HFFc6 (cell line): ENCODE measurements around the gene UBC. TPM values are rescaled to one million over a fixed set of nuclear protein-coding genes. Genes with fewer than 3 reads are reported as not detected.

Experiments used
- DNase-seq: peaks from one replicate; pipeline ENCODE4 v3.0.0-alpha.2; 2018
- H3K27ac Mint-ChIP-seq: 2 replicates; pipeline ENCODE4 v1.8.0; 2020; ENCODE audit warnings: mild to moderate bottlenecking, mixed read lengths
- H3K27me3 Mint-ChIP-seq: 2 replicates; pipeline ENCODE4 v1.8.0; 2021; ENCODE audit warnings: mild to moderate bottlenecking, moderate library complexity, mixed read lengths; ENCODE audit not compliant: insufficient read depth
- H3K36me3 Mint-ChIP-seq: 2 replicates; pipeline ENCODE4 v1.8.0; 2021; ENCODE audit warnings: low read depth, mixed read lengths
- H3K4me1 Mint-ChIP-seq: 2 replicates; pipeline ENCODE4 v1.8.0; 2020; ENCODE audit warnings: low read depth, mixed read lengths
- H3K4me3 Mint-ChIP-seq: 2 replicates; pipeline ENCODE4 v1.8.0; 2020; ENCODE audit warnings: mild to moderate bottlenecking, moderate library complexity, mixed read lengths
- H3K9me3 Mint-ChIP-seq: 2 replicates; pipeline ENCODE4 v1.8.0; 2020; ENCODE audit warnings: mild to moderate bottlenecking, mixed read lengths
- CTCF ChIP-seq: fragments of 200-600 bp; sonication (generic); IDR thresholded peaks from 2 replicates; pipeline ENCODE4 v1.5.0; 2021; ENCODE audit warnings: antibody characterized with exemption, mild to moderate bottlenecking
- total RNA-seq, 6 experiments: library from RNA; stranded (reverse); fragmentation: NEBNext Ultra II Directional; extraction: Animal tissue kit (Norgen Biotek cat#: 25700); gene quantifications; 2 replicates in 1 of 6; 3 replicates in 5 of 6; pipeline ENCODE4 v1.2.3, GENCODE V29; 2021

UBC gene
- total RNA-seq, 6 experiments from 2014 or later: 1,112 to 1,171 (median 1,143) TPM

- TF ChIP-seq CTCF: no peak
- no peak for DNase-seq
- no peaks in the 10 kb centered on the region for H3K9me3 Mint-ChIP-seq
- H3K36me3 Mint-ChIP-seq: peaks cover 22% of the 10 kb centered on the region
- no peaks in the 10 kb centered on the region; the same call in 1 of the 2 replicates for H3K27me3 Mint-ChIP-seq
- no peaks in the 10 kb centered on the region for H3K4me1 Mint-ChIP-seq
- H3K27ac Mint-ChIP-seq: no peak overlapping the region
- no peak overlapping the region for H3K4me3 Mint-ChIP-seq
Observed at GRCh38 chr12:124953689-124954405, 39.4 kb upstream of the UBC start.

- TF ChIP-seq CTCF: no peak
- Mint-ChIP-seq H3K36me3 (peaks cover 19% of the 10 kb centered on the region), H3K27me3 (no peaks in the 10 kb centered on the region; the same call in 1 of the 2 replicates), H3K4me1 (no peaks in the 10 kb centered on the region), H3K4me3 (no peak overlapping the region), H3K27ac (no peak overlapping the region), H3K9me3 (no peaks in the 10 kb centered on the region)
- DNase-seq: no peak
Observed at GRCh38 chr12:124952801-124953200, 38.4 kb upstream of the UBC start.

GRCh38 chr12:124952295-124952694 is 37.8 kb upstream of the UBC start:
- TF ChIP-seq CTCF: no peak
- Mint-ChIP-seq H3K4me3 (no peak overlapping the region), H3K4me1 (no peaks in the 10 kb centered on the region), H3K27ac (no peak overlapping the region), H3K36me3 (peaks cover 17% of the 10 kb centered on the region; the same call in 1 of the 2 replicates), H3K9me3 (no peaks in the 10 kb centered on the region), H3K27me3 (no peaks in the 10 kb centered on the region; the same call in 1 of the 2 replicates)
- DNase-seq: no peak

GRCh38 chr12:124949779-124950728 is 35.6 kb upstream of the UBC start:
- DNase-seq: no peak
- Mint-ChIP-seq H3K27me3 (no peaks in the 10 kb centered on the region; the same call in 1 of the 2 replicates), H3K36me3 (peaks cover 22% of the 10 kb centered on the region; the same call in 1 of the 2 replicates), H3K4me1 (no peaks in the 10 kb centered on the region), H3K27ac (no peak overlapping the region), H3K4me3 (no peak overlapping the region), H3K9me3 (no peaks in the 10 kb centered on the region)
- no peak for TF ChIP-seq CTCF

GRCh38 chr12:124949066-124949465 is 34.6 kb upstream of the UBC start:
- H3K27me3 Mint-ChIP-seq: no peaks in the 10 kb centered on the region; the same call in 1 of the 2 replicates
- H3K27ac Mint-ChIP-seq: no peak overlapping the region; the same call in 1 of the 2 replicates
- no peak overlapping the region for H3K4me3 Mint-ChIP-seq
- no peaks in the 10 kb centered on the region for H3K4me1 Mint-ChIP-seq
- DNase-seq: no peak
- no peaks in the 10 kb centered on the region for H3K9me3 Mint-ChIP-seq
- no peak for TF ChIP-seq CTCF
- peaks cover 22% of the 10 kb centered on the region; the same call in 1 of the 2 replicates for H3K36me3 Mint-ChIP-seq
